Neutrophil (primary cell): ENCODE results near the gene AMOTL1.

Experiments
- H3K27ac ChIP-seq: fragments of 200-600 bp; sonication (generic); 2 replicates; pipeline ENCODE4 v1.5.1; 2016; ENCODE audit warnings: mild to moderate bottlenecking, moderate library complexity
- H3K27me3 ChIP-seq: fragments of 200-600 bp; sonication (generic); 2 replicates; pipeline ENCODE4 v1.6.0; 2016; ENCODE audit warnings: mild to moderate bottlenecking
- H3K36me3 ChIP-seq: fragments of 200-600 bp; sonication (generic); 2 replicates; pipeline ENCODE4 v1.5.1; 2017
- H3K4me1 ChIP-seq, 2 experiments: fragments of 200-600 bp in 1 of 2; sonication (generic) in 1 of 2; 1 replicate in 1 of 2; 2 replicates in 1 of 2; pipeline versions ENCODE4 v1.5.1 to v1.6.1; 2013 to 2016; ENCODE audit warnings: low read depth in 1 of 2, low read length in 1 of 2, mild to moderate bottlenecking in 1 of 2, moderate library complexity in 1 of 2; ENCODE audit not compliant: control insufficient read depth in 1 of 2, insufficient read depth in 1 of 2
- H3K4me3 ChIP-seq, 2 experiments: fragments of 200-600 bp in 1 of 2; sonication (generic) in 1 of 2; 1 replicate in 1 of 2; 2 replicates in 1 of 2; pipeline ENCODE4 v1.5.1; 2013 to 2016; ENCODE audit warnings: low read depth in 1 of 2, low read length in 1 of 2, mild to moderate bottlenecking in 1 of 2, moderate library complexity in 1 of 2
- H3K9me3 ChIP-seq: fragments of 200-600 bp; sonication (generic); 2 replicates; pipeline ENCODE4 v1.5.1; 2016
- CTCF ChIP-seq: fragments of 200-600 bp; sonication (generic); IDR thresholded peaks from 2 replicates; pipeline ENCODE4 v1.5.1; 2016; ENCODE audit warnings: antibody characterized with exemption

The AMOTL1 gene

GRCh38 chr11:94831529-94831928 is 63.4 kb downstream of the AMOTL1 start:
- H3K9me3 ChIP-seq = no peaks in the 10 kb centered on the region
- no peak for TF ChIP-seq CTCF
- H3K4me3 ChIP-seq = no peak overlapping the region
- H3K36me3 ChIP-seq = no peaks in the 10 kb centered on the region
- no peaks in the 10 kb centered on the region for H3K4me1 ChIP-seq
- H3K27ac ChIP-seq = no peak overlapping the region
- no peaks in the 10 kb centered on the region for H3K27me3 ChIP-seq

- Histone ChIP-seq H3K9me3 (no peaks in the 10 kb centered on the region), H3K27me3 (no peaks in the 10 kb centered on the region), H3K36me3 (no peaks in the 10 kb centered on the region), H3K4me1 (no peaks in the 10 kb centered on the region), H3K27ac (no peak overlapping the region), H3K4me3 (no peak overlapping the region)
- TF ChIP-seq CTCF = no peak
Measured at GRCh38 chr11:94832604-94833235, 64.6 kb downstream of the AMOTL1 start.

- Histone ChIP-seq H3K27ac (no peak overlapping the region), H3K4me3 (no peak overlapping the region), H3K9me3 (no peaks in the 10 kb centered on the region), H3K4me1 (no peaks in the 10 kb centered on the region), H3K36me3 (no peaks in the 10 kb centered on the region), H3K27me3 (no peaks in the 10 kb centered on the region)
- TF ChIP-seq CTCF = no peak
Measured at GRCh38 chr11:94834911-94835593, 66.9 kb downstream of the AMOTL1 start.

- Histone ChIP-seq H3K27ac (no peak overlapping the region), H3K9me3 (no peaks in the 10 kb centered on the region), H3K27me3 (no peaks in the 10 kb centered on the region), H3K4me3 (no peak overlapping the region), H3K36me3 (no peaks in the 10 kb centered on the region), H3K4me1 (no peaks in the 10 kb centered on the region)
- no peak for TF ChIP-seq CTCF
Measured at GRCh38 chr11:94835594-94835927, 67.4 kb downstream of the AMOTL1 start.

- Histone ChIP-seq H3K36me3 (no peaks in the 10 kb centered on the region), H3K27me3 (no peaks in the 10 kb centered on the region), H3K27ac (no peak overlapping the region), H3K4me1 (no peaks in the 10 kb centered on the region), H3K4me3 (no peak overlapping the region), H3K9me3 (no peaks in the 10 kb centered on the region)
- no peak for TF ChIP-seq CTCF
Measured at GRCh38 chr11:94837317-94837716, 69.2 kb downstream of the AMOTL1 start.
